GM12878 (cell line): ENCODE data around the gene TRPM6. TPM values are rescaled to one million over a fixed set of nuclear protein-coding genes. Genes with fewer than 3 reads are reported as not detected.

Experiments
- ATAC-seq: fragments of 200-7000 bp; cut with Tn5 transposase; 3 replicates; pipeline ENCODE4 v1.9.1; 2020; ENCODE audit warnings: mild to moderate bottlenecking, moderate library complexity
- BruUV-seq: library from RNA; stranded (reverse); fragments of 400-500 nt; replicated peaks from 2 replicates; lab custom pipeline; 2021; lab: Mats Ljungman, UMichigan
- CTCF ChIA-PET: fragments of 300-600 bp; sonication (Branson Sonifier 250); formaldehyde crosslinking; extraction: SDS; loops from one replicate; lab custom pipeline; 2021; ENCODE audit warnings: inconsistent platforms; lab: Yijun Ruan, JAX
- POLR2A ChIA-PET: fragments of 350-600 bp; formaldehyde crosslinking; extraction: SDS; loops from one replicate; lab custom pipeline; 2021; ENCODE audit warnings: inconsistent platforms; lab: Charles Lee
- RAD21 ChIA-PET: fragments of 300-600 bp; sonication (Branson Sonifier 250); formaldehyde crosslinking; loops from one replicate; lab custom pipeline; 2023; ENCODE audit warnings: antibody characterized with exemption; ENCODE audit not compliant: unreplicated experiment; lab: Charles Lee
- SMC1A ChIA-PET: fragments of 300-600 bp; sonication (Branson Sonifier 250); formaldehyde crosslinking; loops from one replicate; lab custom pipeline; 2023; ENCODE audit not compliant: unreplicated experiment, uncharacterized antibody; lab: Charles Lee
- DNase-seq: peaks from one replicate; pipeline ENCODE4 v3.0.0-alpha.2; 2011; ENCODE audit warnings: low read depth, low spot score
- FAIRE-seq: peaks from 3 replicates; lab custom pipeline; 2011; peaks lifted over from hg19 to GRCh38; lab: Jason Lieb, UNC
- H2AFZ ChIP-seq: 2 replicates; pipeline ENCODE4 v1.6.0; 2011; ENCODE audit warnings: low read depth, low read length, control low read depth; ENCODE audit not compliant: control insufficient read depth
- H3K27ac ChIP-seq: 2 replicates; pipeline ENCODE4 v1.5.1; 2011; ENCODE audit warnings: control low read depth; ENCODE audit not compliant: control insufficient read depth, insufficient read depth
- H3K27me3 ChIP-seq, 2 experiments: replicated peaks in 1 of 2; 2 replicates each; pipeline versions ENCODE4 v1.6.0 to v1.6.1; 2011; ENCODE audit warnings: low read length in 1 of 2; ENCODE audit not compliant: control insufficient read depth in 2 of 2, insufficient read depth in 2 of 2
- H3K36me3 ChIP-seq, 2 experiments: 2 replicates each; pipeline ENCODE4 v1.5.1; 2011; ENCODE audit warnings: low read length in 1 of 2; ENCODE audit not compliant: control insufficient read depth in 2 of 2, insufficient read depth in 2 of 2
- H3K4me1 ChIP-seq: 2 replicates; pipeline ENCODE4 v1.6.1; 2011; ENCODE audit warnings: mild to moderate bottlenecking, low read length, moderate library complexity, mixed read lengths; ENCODE audit not compliant: control insufficient read depth, insufficient read depth
- H3K4me2 ChIP-seq: 2 replicates; pipeline ENCODE4 v1.6.0; 2011; ENCODE audit warnings: control low read depth; ENCODE audit not compliant: control insufficient read depth, insufficient read depth
- H3K4me3 ChIP-seq: fragments of 200-600 bp; sonication (generic); 2 replicates; pipeline ENCODE4 v1.5.1; 2016
- H3K79me2 ChIP-seq: 2 replicates; pipeline ENCODE4 v1.6.0; 2011; ENCODE audit warnings: low read length; ENCODE audit not compliant: control insufficient read depth, insufficient read depth
- H3K9ac ChIP-seq: 2 replicates; pipeline ENCODE4 v1.8.0; 2011; ENCODE audit warnings: low read length, control low read depth, mixed read lengths; ENCODE audit not compliant: control insufficient read depth, insufficient read depth
- H3K9me3 ChIP-seq: replicated peaks from 3 replicates; pipeline ENCODE4 v1.5.1; 2011; ENCODE audit warnings: mild to moderate bottlenecking, low read length; ENCODE audit not compliant: control insufficient read depth, insufficient read depth
- H4K20me1 ChIP-seq: 2 replicates; pipeline ENCODE4 v1.6.0; 2011; ENCODE audit not compliant: control insufficient read depth, insufficient read depth
- ATF2 ChIP-seq: IDR thresholded peaks from 2 replicates; pipeline ENCODE4 v1.6.1; 2012; ENCODE audit warnings: low read length, inconsistent platforms
- CREM ChIP-seq: IDR thresholded peaks from 2 replicates; pipeline ENCODE4 v1.6.1; 2014; ENCODE audit warnings: antibody characterized with exemption, low read depth
- EZH2 ChIP-seq: IDR thresholded peaks from 2 replicates; pipeline ENCODE4 v1.6.1; 2012; ENCODE audit warnings: low read depth, mild to moderate bottlenecking, control low read depth, inconsistent platforms, low read length, borderline replicate concordance; ENCODE audit not compliant: control insufficient read depth
- GABPA ChIP-seq: IDR thresholded peaks from 2 replicates; pipeline ENCODE4 v1.6.1; 2014; ENCODE audit warnings: antibody characterized with exemption, low read depth, mild to moderate bottlenecking, inconsistent platforms
- IKZF2 ChIP-seq, 2 experiments: fragments of 450-650 bp; IDR thresholded peaks; 2 replicates each; pipeline ENCODE4 v1.6.1; 2017; ENCODE audit warnings: mild to moderate bottlenecking in 2 of 2, moderate library complexity in 2 of 2
- IRF3 ChIP-seq: fragments of 450-650 bp; IDR thresholded peaks from 2 replicates; pipeline ENCODE4 v1.6.1; 2014; ENCODE audit warnings: mild to moderate bottlenecking
- IRF4 ChIP-seq: IDR thresholded peaks from 2 replicates; pipeline ENCODE4 v1.6.1; 2011; ENCODE audit warnings: low read depth, low read length
- MTA2 ChIP-seq: fragments of 450-650 bp; IDR thresholded peaks from 2 replicates; pipeline ENCODE4 v1.6.1; 2016; ENCODE audit warnings: low read depth, mild to moderate bottlenecking, moderate library complexity
- MTA3 ChIP-seq: IDR thresholded peaks from 2 replicates; pipeline ENCODE4 v1.6.1; 2012; ENCODE audit warnings: low read length, inconsistent platforms, borderline replicate concordance
- NR2F1 ChIP-seq: fragments of 450-650 bp; conservative IDR thresholded peaks from 2 replicates; pipeline ENCODE4 v1.6.1; 2017; ENCODE audit warnings: mild to moderate bottlenecking
- PAX5 ChIP-seq: IDR thresholded peaks from 2 replicates; pipeline ENCODE4 v1.6.1; 2011; ENCODE audit warnings: low read depth, low read length, borderline replicate concordance
- PBX3 ChIP-seq: IDR thresholded peaks from 2 replicates; pipeline ENCODE4 v1.6.1; 2011; ENCODE audit warnings: mild to moderate bottlenecking, low read depth, low read length, moderate library complexity; ENCODE audit not compliant: insufficient replicate concordance
- RFX5 ChIP-seq: IDR thresholded peaks from 2 replicates; pipeline ENCODE4 v1.6.1; 2011; ENCODE audit warnings: low read depth, low read length, improper control_type of control experiment
- RUNX3 ChIP-seq: IDR thresholded peaks from 2 replicates; pipeline ENCODE4 v1.6.1; 2012; ENCODE audit warnings: low read length, inconsistent platforms
- SMAD1 ChIP-seq: fragments of 450-650 bp; IDR thresholded peaks from 2 replicates; pipeline ENCODE4 v1.6.1; 2018; ENCODE audit warnings: mild to moderate bottlenecking, low read depth; ENCODE audit not compliant: partially characterized antibody
- SMC3 ChIP-seq: IDR thresholded peaks from 2 replicates; pipeline ENCODE4 v1.6.1; 2011; ENCODE audit warnings: low read length, improper control_type of control experiment, borderline replicate concordance
- ZBTB40 ChIP-seq: fragments of 450-650 bp; IDR thresholded peaks from 2 replicates; pipeline ENCODE4 v1.6.1; 2016; ENCODE audit warnings: mild to moderate bottlenecking, moderate library complexity, borderline replicate concordance
- ZNF207 ChIP-seq: fragments of 450-650 bp; IDR thresholded peaks from 2 replicates; pipeline ENCODE4 v1.6.1; 2014; ENCODE audit warnings: antibody characterized with exemption, mild to moderate bottlenecking, borderline replicate concordance
- ZZZ3 ChIP-seq: IDR thresholded peaks from 2 replicates; pipeline ENCODE4 v1.6.1; 2011; ENCODE audit warnings: low read depth; ENCODE audit not compliant: control insufficient read depth, insufficient read length
- WGBS: methylation state at CpG from one replicate; pipeline ENCODE4 v1.1.6; 2016; ENCODE audit warnings: low lambda C conversion rate; ENCODE audit not compliant: insufficient replicate concordance, insufficient coverage; ENCODE audit errors: missing lambda C conversion rate; 5-methylcytosine and 5-hydroxymethylcytosine counted together
- in situ Hi-C: fragments of 300-500 bp; cut with MboI; formaldehyde crosslinking; loops from 9 replicates; pipeline ENCODE4 v1.14.3; 2018; ENCODE audit warnings: mixed read lengths
- intact Hi-C: fragments of 100-400 bp; cut with micrococcal nuclease; formaldehyde crosslinking; loops from one replicate; pipeline ENCODE4 v1.14.2; 2022; ENCODE audit not compliant: unreplicated experiment
- polyA plus RNA-seq, 11 experiments: library from polyadenylated mRNA; depleted of rRNA in 4 of 11; unstranded in 6 of 11; stranded (reverse) in 5 of 11; fragments of >200 nt; fragmentation: Nextera tagmentation in 4 of 11; fragmentation: Illumina TruSeq in 1 of 11; extraction: Ambion mirVana in 4 of 11; extraction: Trizol in 1 of 11; gene quantifications; 1 replicate in 1 of 11; 2 replicates in 10 of 11; pipeline versions ENCODE4 v1.2.1 to v1.2.3, GENCODE V29; 2011 to 2016; ENCODE audit warnings: inconsistent platforms in 2 of 11, missing spikeins in 2 of 11, low read depth in 1 of 11
- total RNA-seq, 4 experiments: library from RNA; depleted of rRNA in 3 of 4; stranded (reverse); fragments of >200 nt in 3 of 4; fragmentation: Illumina TruSeq in 1 of 4; extraction: Trizol in 1 of 4; gene quantifications; 2 replicates each; pipeline versions ENCODE4 v1.2.1 to v1.2.3, GENCODE V29; 2013 to 2021

The TRPM6 gene
- total and polyA plus RNA-seq, 10 of the 15 experiments (the other 5 are each of a cell fraction or from before 2014, with no cell fraction given), result under 0.01 to 0.34 (median 0.05) TPM; not detected in 1

GRCh38 chr9:74711341-74711740, 176.4 kb downstream of the TRPM6 start:
- Histone ChIP-seq H3K79me2 (no peaks in the 10 kb centered on the region), H2AFZ (no peak overlapping the region), H3K27ac (no peak overlapping the region), H3K36me3 (no peaks in the 10 kb centered on the region), H3K4me3 (no peak overlapping the region), H3K27me3 (no peaks in the 10 kb centered on the region; a peak in 1 of 4 replicates), H3K9me3 (no peaks in the 10 kb centered on the region), H3K4me1 (no peaks in the 10 kb centered on the region), H3K9ac (no peak overlapping the region), H3K4me2 (no peak overlapping the region), H4K20me1 (no peaks in the 10 kb centered on the region)
- no peak for DNase-seq
- SMC1A ChIA-PET, result no interaction called here
- POLR2A ChIA-PET, result no interaction called here
- no peak for FAIRE-seq
- in situ Hi-C loops (no loop called here), intact Hi-C loops (no loop called here)
- CTCF ChIA-PET, result no interaction called here
- WGBS, result 76% methylated on average over 5 of the region's 5 CpGs
- ATAC-seq, result no peak
- RAD21 ChIA-PET, result no interaction called here
- no TSS peak for BruUV-seq
- TF ChIP-seq MTA3 (no peak), ZZZ3 (no peak), SMC3 (no peak), PBX3 (no peak), ZNF207 (no peak), ZBTB40 (no peak), IRF4 (no peak), ATF2 (no peak), CREM (no peak), IRF3 (no peak), SMAD1 (no peak), MTA2 (no peak), PAX5 (no peak), NR2F1 (no peak), RUNX3 (no peak), EZH2 (no peak), IKZF2 (IDR thresholded peaks at IDR 0.05) (no peak), GABPA (no peak), RFX5 (no peak)
